DMS79 treated with DMSO at 0.1 percent for 48 hours (cell line): ENCODE measurements around the gene MYO1B.

Experiments
- DNase-seq: peaks from one replicate; lab custom pipeline; 2025; lab: John Stamatoyannopoulos, UW

Gene MYO1B

DNA sequence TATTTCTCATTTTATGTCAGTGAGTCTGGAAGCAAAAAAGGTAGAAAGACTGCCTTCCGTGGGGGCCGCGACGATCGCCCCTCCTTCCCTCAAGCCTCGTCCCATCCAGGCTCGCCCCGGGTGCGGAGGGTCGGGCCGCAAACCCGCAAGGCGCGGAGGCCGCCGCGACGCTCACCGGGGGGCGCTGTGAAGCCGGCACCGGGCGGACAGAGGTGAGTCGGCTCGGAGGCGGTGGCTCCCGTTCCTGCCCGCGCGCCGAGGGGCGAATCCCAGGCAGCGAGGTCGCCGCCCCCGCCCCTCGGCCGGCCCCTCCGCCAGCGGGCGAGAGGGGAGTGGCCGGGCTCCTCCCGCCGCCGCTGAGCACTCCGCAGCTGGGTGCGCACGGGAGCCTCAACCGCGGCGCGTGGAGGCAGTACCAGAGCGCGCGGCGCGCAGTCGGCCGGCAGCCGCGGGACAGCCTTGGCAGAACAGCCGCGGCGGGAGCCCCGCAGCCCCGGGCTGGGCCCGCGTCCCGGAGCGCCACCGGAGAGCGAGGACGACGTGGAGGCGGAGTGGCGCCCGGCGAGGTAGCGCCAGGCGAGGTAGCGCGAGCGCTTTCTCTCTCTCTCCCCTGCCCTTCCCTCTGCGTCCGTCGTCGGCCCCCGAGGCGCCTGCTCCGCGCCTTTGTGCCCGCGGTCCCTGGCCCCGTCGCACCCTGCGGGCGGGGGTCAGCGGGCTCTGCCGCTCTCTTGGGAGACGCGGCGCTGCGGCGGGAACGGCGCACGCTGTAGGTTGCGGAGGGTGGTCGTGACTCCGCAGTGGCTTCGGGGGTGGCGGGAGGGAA, at the start of gene MYO1B:
Gene MYO1B, plus strand, starts transcription at position 359 of the 823 bp plus-strand sequence. CDS start 31,492 bp downstream, outside the sequence.
- peak; percentile 70 for DNase-seq

DNA sequence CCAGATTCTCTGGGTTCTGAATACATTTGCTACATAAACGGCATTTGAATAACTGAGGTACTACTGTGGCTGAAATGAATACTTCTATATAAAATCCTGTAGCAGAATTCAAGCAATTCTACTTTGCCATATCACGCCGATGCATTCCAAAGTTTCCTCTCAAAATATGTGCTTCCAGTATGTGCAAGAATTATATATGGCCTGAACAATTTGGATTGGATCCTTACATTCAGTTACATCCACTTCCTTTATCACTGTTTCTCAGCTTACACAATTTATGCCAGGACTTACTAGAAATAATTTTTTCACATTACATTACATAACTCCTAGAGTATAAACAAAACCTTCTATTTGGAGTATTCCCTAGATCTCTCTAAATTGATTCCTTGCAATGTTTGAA, 48.1 kb upstream of the MYO1B start:
- DNase-seq = no peak

DNA sequence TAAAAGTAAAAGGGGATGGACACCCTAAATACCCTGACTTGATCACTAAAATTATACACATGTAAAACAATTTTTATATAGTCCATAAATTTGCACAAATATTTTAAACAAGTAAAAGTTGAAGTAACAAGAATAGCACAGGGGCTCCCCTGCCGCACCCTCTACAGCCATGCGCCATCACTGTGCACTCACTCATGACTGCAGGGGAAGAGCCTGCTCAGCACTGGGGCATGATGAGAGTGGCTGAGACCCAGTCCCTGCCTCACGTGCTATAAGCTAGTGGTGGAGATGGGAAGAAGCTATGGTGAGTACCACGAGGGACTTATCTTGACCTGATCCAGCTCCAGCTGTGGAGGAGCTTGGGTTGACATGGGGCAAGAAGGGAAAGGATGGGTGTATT, 46.9 kb upstream of the MYO1B start:
- no peak for DNase-seq

DNA sequence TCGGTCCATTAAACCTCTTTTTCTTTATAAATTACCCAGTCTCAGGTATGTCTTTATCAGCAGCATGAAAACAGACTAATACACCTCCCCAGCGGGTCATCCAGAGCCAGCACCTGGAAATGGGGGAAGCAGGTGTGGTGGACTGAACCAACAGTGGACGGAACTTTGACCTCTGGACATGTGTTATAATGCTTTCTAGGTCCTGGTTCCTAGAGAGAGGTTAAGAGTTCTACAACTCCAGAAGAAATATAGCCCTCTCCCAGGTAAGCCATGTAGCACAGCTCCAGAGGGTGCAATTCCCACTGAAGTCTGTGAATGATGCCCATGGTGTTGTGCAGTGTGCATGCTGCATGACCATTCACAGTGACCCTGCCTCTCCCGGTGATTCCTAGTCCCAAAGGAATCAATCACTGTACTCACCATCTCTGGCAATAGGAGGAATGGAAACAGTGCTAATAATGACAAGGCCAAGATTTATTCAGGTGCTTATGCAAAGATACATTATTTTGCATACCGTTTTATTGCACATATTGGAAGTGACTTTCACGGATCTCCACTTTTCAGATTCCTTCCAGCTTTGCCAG, 45.2 kb upstream of the MYO1B start:
- DNase-seq = no peak

DNA sequence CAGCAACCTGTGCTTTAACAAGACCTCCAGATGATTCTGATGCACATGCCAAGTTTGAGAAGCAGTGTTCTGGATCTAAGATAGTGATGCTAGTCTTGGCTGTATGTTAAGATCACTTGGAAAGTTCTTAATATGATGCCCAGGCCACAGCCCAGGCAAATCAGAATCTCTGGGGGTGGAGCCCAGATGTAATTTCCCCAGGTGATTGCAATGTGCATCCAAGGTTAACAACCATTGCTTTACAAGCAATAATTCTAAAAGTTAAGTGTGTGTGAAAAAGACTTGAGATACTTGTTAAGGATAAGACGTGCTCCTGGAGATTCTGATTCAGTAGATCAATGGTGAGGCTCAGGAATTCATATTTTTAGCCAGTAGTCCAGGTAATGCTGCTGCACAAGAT, 44.3 kb upstream of the MYO1B start:
- DNase-seq = peak; percentile 14

DNA sequence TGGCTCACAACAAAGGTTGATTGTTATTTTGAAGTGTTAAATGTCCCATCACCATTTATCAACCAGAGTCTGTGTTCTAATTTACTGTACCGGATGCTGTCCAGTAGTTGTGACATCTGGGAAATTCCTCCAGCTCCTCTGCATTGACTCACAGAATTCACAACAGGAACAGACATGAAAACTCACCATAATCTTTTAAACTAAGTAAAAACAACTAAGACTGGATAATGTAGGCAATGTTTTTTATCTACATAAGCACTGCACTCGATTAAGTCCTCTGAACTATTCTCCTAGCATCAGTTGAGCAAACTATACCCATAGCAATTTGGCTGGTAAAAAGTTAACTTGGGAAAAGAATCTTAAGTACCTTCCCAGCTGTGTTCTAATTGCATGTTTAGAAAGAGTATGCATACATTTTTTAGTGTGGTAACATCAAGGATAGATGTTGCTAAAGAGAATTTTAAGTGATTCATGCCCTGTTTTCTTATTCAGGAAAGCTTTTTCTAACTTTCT, 42.9 kb upstream of the MYO1B start:
- no peak for DNase-seq

DNA sequence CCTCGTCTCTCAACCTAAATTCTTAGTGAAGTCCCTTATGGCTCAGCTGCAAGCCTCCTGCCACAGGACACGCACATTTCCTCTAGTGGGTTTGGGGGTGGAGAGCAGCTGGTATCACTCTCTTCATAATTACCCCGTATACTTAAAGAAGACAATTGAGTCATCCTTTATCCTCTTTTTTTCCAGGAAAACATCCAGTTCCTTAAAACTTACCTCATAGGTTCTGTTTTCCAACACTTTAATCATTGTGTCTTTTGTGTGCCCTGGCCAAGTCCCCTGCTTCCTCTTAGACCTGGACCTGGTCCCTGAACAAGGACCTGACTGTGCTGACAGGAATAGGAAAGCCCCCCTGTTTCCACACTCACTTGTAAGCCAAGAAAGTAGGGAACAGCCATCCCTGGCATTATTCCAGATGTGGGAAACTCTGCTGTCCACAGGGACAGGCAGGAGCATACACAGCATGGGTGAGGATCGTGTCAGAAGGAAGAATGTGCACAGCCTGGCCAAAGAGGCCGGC, 42.3 kb upstream of the MYO1B start:
- no peak for DNase-seq

DNA sequence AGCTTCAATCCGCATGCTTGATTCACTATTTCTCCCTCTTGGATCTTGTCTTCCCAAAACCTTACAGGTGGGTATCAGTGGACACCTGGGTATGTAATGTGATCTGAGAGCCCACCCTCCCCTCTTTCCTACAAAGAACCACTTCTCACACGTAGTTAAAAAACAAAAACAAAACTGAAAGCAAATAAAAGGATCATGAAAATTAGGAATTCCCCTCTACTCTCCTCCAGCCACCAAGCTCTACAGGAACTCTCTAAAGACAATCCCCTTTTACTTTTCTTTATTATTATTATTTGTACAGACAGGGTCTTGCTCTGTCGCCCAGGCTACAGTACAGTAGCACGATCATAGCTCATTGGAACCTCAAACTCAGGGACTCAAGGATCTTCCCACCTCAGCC, 40.8 kb upstream of the MYO1B start:
- no peak for DNase-seq

DNA sequence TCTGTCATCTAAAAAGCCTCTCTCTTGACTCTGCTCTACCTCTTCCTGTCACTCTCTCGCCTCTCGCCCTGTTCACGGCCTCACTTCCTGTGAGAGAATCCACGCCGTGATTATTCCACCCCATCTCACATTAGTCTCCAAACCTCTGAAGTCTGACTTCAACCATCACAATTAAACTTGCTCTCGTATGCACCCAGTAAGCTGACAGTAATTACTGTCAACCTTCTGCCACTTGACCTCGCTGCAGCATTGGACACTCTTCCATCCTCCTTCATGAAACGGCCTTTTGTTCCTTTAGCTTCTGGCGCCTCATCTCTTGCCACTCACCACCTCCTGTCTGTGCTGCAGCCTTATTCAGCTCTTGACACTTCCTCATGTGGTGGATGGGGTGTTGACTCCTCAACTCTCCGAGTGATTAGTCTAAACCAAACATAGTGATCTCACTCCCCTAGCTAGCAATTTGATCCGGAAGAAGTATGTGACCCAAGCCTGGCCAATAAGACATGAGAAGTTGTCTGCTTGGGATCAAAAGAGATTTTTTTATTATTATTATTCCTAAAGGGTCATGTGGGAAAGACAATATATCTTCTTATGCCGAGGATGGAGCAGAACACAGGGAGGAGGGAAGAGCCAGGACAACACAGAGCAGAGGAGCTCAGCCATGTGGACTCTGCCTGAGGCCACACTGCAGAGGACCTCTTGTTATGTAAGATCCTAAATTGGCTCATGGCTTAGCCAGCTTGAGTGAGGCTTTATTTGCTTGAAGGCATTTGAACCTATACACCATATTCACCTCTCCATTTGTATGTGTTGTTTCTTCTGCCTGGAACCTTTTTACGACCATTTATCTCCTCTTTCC, 38.4 kb upstream of the MYO1B start:
- DNase-seq = no peak

DNA sequence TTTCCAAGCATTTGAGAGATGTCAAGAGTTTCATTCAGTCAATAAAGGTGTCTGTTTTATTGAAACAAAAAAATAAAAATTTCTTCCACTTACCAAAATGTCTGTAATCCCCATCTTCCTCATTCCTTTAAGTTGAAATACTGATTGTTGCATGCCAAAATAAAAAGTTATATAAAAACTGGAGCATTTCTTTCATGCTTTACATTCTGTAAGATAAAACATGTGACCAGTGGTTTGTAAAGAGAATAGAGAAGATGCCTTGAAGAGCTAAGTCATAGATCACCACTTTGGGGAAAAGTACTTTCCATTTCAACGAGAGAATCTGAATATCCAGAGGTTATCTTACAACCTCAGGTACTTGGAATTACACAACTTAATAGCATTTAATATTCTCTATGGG, 35.9 kb upstream of the MYO1B start:
- no peak for DNase-seq

DNA sequence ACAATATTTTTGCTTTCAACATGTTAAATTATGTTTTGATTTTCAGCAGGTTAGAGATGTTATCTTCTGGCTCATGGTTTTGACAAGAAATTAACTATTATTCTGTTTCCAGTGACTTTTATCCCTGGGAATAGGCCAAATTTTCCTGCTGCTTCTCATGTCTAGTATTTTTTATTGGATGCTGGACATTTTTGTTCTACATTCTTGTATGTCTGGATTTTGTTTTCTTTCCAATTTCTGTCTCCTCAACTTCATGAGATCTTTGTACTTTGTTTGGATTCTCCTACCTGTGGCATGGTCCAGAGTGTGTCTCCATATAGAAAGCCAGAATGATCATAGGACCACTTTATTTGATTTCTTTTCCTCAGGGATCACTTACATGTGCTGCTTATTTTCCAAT, 33.1 kb upstream of the MYO1B start:
- no peak for DNase-seq

DNA sequence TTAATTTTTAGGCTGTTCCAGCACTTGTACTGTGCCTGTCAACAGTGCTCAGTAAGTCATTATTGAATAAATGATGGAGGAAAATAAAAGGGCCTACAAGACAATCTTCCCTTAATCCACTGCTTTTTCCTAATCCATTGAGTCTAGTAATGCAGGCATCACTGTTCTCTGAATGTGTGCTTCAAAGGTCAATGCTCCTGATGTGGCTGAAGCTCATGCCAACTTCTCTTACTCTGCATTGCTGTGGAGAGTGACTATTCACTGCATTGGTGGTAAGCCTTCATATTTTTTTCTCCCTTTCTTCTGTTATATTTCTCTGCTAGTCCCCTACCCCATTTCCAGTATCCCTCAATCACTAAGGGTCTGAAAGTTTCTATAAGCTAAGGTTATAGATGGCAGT, 31.9 kb upstream of the MYO1B start:
- no peak for DNase-seq

DNA sequence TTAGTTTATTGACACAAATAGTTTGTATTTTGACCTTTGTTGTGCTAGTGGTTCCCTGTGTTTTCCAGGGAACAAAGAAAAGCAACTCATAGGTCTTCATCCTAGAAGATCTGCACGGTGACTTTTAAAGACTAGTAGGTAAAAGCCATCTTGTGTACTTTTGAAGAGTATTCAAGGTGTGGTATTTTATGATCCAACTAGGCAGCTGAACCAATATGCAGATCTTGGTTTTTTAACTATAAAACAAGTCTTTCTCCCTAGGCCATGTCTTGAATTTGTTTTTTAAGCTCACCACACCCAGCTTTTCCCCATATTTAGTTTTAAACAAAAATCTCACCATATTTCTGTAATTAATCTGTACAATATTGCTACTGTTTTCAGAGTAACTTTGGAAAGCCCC, 30.0 kb upstream of the MYO1B start:
- DNase-seq = peak; percentile 15

DNA sequence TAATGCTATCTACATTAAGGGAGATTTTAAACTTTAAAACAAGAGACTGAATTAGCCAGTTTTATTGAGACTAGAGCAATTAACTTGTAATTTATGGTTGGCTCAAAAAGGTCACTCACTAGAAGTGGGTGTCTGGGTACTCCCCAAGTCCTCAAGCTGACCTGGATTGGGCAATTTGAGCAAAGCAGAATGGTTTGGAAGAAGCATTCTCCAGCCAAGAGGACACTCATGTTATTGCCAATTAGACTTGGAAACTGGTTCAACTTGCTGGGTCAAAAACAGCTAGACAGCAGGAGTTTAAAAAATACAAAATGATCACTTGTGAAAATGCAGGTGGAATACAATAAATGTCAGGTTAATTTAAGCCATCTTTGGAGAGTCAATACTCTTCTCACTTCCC, 29.5 kb upstream of the MYO1B start:
- DNase-seq = peak; percentile 47

DNA sequence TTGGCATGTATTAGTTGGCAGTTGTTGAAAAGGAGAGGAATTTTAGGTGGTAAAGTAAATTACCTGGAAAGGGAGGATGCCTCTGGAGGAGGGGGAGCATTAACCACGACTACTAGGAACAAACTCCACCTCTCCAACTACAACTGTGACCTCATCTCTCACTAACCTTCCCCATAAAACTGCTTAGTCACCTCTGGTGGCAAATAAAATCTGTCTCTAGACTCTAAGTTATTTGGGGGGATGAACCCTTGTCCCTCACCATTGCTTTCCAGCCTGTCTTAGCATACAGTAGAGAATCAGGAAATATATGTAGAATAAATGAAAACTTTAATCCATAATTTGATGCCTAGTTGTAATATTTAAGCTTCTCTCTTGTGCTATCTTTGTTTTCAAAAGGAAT, 27.6 kb upstream of the MYO1B start:
- DNase-seq = no peak

DNA sequence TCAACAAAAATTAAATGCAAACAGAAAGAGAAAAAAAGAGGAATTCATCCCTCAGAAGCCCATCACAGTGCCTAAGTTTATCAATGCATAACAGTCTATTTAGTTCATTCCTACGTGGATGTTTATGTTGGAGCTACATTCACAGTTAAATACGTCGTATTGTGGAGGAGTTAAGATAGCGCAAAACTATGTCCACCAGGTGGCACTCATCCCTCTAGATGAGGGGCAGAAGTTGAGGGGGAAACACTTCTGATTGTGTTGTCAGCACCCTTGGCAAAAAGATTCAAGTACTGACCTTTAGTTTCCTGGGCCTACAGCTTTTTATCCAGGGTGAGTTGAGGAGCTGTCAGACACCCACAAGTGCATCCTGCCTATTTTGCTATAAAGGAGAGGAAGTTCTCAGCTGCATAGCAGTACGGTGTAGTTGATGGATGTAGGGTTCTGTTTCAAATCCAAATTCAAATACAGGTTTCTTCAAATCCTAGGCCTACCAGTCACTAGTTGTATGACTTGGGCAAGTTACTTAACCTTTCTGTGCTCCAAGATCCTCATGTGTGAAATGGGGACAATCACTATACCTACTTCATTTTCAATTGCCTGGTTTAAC, 26.8 kb upstream of the MYO1B start:
- DNase-seq = no peak

DNA sequence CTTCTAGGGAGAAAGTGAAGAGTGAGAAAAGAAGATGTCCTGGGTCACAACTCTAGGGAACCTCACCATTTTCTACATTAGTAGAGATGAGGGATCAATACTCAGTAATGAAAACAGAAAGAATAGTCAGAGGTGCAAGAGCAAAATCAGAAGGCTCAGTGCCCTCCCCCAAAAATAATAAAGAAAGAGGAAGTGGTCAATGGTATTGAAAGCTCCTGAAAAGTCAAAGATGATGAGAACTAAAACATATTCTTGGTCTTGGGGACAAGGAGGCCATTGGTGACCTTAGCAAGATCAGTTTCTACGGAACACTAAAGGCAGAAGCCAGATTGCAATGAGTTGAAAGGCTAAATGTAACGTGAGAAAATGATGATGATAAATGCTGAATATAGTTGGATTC, 24.5 kb upstream of the MYO1B start:
- DNase-seq = no peak

DNA sequence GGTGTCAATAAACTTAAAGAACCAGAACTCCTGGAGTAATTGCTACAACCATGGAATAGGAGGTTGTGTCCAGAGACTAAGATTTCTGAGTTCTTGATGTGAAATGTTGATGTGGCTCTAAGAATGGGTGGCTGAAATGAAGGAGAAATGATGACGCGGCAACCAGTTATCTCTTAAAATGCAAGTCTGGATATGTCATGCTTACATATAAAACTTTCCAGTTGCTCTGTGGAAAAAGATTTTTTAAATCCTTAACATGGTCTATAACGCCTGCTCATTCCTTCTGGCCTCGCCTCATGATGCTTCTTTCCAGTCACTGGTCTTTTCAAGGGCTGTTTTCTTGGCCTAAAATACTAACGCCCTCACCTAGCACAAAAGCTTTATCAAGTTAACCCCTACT, 23.5 kb upstream of the MYO1B start:
- DNase-seq = no peak

DNA sequence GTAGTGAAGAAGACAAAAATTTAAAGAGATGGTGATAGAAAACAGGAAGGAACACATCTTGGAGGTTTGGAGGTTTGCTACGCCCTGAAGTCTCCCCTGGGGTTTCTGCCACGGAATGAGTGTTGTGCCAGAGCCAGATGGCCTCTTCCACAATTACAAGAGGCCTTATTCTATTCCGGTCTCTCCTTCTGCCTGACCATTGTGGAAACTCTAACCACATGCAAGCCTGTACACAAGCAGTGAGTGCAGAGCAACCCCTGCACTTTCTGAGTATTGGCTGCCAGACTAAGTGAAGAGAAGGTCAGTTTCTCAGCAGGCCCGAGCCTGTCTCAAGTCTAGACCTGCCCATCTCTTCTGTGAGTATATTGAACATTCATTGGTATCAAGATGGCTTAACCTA, 22.7 kb upstream of the MYO1B start:
- peak; percentile 16 for DNase-seq

DNA sequence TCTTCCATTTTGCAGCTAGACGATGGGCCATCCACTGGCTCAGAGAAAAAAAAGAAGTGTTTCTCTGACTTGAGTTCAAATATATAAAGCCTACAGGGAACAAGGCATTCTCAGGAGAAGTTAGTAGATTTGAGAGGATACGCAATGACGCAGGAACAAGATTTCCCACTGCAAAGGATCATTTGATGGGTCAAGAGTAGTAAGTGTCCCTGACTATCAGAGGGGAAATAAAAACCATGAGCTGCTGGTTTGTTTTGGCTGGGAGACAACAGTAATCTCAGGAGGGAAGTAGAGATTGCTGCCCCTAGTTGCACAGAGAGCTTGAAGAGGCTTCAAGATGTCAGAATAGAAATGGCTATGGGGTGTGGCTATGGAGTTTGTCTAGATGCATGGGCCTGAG, 22.3 kb upstream of the MYO1B start:
- no peak for DNase-seq

DNA sequence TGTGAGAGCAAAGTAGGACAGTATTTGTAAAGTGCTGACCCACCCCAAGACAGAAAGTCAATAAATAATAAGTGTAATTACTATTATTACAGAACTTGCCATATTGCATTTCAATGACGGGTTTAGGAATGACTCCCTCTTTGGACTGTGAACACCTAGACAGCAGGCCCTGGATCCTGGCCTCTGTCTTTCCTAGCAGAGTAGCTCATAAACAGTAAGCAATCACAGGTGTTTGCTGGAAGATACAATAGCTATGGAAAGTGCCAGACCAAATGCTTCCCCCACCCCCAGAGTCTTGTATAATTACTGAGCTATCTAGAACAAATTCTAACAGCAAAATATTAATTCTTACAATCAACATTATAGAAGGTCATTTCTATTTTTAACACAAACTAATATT, 20.1 kb upstream of the MYO1B start:
- no peak for DNase-seq

DNA sequence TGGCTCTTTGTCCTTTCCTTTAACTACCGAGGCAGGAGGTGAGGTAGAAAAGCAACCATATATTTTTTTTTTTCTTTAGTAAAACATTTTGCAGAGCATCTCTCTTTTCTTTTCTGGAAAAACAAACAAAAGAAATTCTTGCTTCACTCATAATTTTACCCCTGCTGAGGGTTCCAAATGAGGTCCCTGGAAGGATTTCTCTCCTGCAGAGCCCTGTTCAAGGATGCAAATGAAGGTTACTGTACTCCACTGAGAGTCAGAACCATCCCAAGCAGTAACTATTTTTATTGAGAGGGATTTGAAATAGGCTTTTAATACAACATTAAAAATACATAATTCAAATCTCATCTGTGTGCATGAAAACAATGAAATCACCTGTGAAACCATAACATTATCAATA, 19.5 kb upstream of the MYO1B start:
- no peak for DNase-seq
